ENCODE results near the gene PCSK5.
"Not testable (repeated sequence)": the region's sequence is repeated elsewhere in the genome, so short reads cannot be mapped to it uniquely, and the experiment has no call there.

DNA sequence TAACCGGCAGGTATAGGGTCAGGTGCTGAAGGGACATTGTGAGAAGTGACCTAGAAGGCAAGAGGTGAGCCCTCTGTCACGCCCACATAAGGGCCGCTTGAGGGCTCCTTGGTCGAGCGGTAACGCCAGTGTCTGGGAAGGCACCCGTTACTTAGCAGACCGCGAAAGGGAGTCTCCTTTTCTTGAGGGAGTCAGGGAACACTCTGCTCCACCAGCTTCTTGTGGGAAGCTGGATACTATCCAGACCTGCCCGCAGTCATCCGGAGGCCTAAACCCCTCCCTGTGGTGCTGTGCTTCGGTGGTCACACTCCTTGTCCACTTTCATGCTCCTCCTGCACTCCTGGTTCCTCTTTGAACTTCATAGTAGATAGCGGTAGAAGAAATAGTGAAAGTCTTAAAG, 429.0 kb downstream of the PCSK5 start:
- TF ChIP-seq, protein P1, sequence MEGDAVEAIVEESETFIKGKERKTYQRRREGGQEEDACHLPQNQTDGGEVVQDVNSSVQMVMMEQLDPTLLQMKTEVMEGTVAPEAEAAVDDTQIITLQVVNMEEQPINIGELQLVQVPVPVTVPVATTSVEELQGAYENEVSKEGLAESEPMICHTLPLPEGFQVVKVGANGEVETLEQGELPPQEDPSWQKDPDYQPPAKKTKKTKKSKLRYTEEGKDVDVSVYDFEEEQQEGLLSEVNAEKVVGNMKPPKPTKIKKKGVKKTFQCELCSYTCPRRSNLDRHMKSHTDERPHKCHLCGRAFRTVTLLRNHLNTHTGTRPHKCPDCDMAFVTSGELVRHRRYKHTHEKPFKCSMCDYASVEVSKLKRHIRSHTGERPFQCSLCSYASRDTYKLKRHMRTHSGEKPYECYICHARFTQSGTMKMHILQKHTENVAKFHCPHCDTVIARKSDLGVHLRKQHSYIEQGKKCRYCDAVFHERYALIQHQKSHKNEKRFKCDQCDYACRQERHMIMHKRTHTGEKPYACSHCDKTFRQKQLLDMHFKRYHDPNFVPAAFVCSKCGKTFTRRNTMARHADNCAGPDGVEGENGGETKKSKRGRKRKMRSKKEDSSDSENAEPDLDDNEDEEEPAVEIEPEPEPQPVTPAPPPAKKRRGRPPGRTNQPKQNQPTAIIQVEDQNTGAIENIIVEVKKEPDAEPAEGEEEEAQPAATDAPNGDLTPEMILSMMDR (IDR thresholded peaks at IDR 0.05), result not testable (repeated sequence)
- not testable (repeated sequence) for TF ChIP-seq POLR2A (IDR thresholded peaks at IDR 0.05)
